GM10248 (cell line): ENCODE results near the gene SERPINB13.

Experiments
- CTCF ChIA-PET: fragments of 300-600 bp; sonication (Branson Sonifier 250); formaldehyde crosslinking; extraction: SDS; loops from one replicate; lab custom pipeline; 2021; ENCODE audit warnings: antibody characterized with exemption; lab: Yijun Ruan, JAX
- POLR2A ChIA-PET: fragments of 350-650 bp; sonication (Branson Sonifier 250); formaldehyde crosslinking; extraction: SDS; loops from one replicate; lab custom pipeline; 2020; ENCODE audit warnings: antibody characterized with exemption; lab: Yijun Ruan, JAX
- DNase-seq: peaks from one replicate; pipeline ENCODE4 v3.0.0; 2012; ENCODE audit errors: extremely low spot score
- CTCF ChIP-seq: IDR thresholded peaks from 2 replicates; pipeline ENCODE4 v1.5.1; 2012; ENCODE audit warnings: mild to moderate bottlenecking, low read depth; ENCODE audit errors: extremely low read depth, missing control alignments, control extremely low read depth

Gene SERPINB13

GRCh38 chr18:63606526-63606925 lies 19.4 kb downstream of the SERPINB13 start:
- no peak for TF ChIP-seq CTCF
- ChIA-PET POLR2A (no interaction called here), CTCF (no interaction called here)
- DNase-seq: no peak

- ChIA-PET CTCF (no interaction called here), POLR2A (no interaction called here)
- TF ChIP-seq CTCF: no peak
- DNase-seq: no peak
Measured at GRCh38 chr18:63613420-63613819, 26.3 kb downstream of the SERPINB13 start.

GRCh38 chr18:63617049-63617914 lies 30.1 kb downstream of the SERPINB13 start:
- TF ChIP-seq CTCF: no peak
- POLR2A ChIA-PET: no interaction called here
- CTCF ChIA-PET: no interaction called here
- DNase-seq: no peak

- no peak for TF ChIP-seq CTCF
- POLR2A ChIA-PET: no interaction called here
- CTCF ChIA-PET: no interaction called here
- DNase-seq: no peak
Measured at GRCh38 chr18:63617915-63618234, 30.7 kb downstream of the SERPINB13 start.

- TF ChIP-seq CTCF: no peak
- no peak for DNase-seq
- ChIA-PET CTCF (no interaction called here), POLR2A (no interaction called here)
Measured at GRCh38 chr18:63619661-63620060, 32.5 kb downstream of the SERPINB13 start.

GRCh38 chr18:63624863-63625262 lies 37.7 kb downstream of the SERPINB13 start:
- CTCF ChIA-PET: no interaction called here
- no peak for TF ChIP-seq CTCF
- POLR2A ChIA-PET: no interaction called here
- no peak for DNase-seq
